HCEC 1CT (cell line): ENCODE results near the gene MESP1.
"Not testable (repeated sequence)": the region's sequence is repeated elsewhere in the genome, so short reads cannot be mapped to it uniquely, and the experiment has no call there.

Source experiments
- DNase-seq: peaks from one replicate; pipeline ENCODE4 v3.0.0-alpha.2; 2017

The MESP1 gene

GRCh38 chr15:89750560-89751542 lies at the start of gene MESP1:
Gene MESP1 (minus strand): TSS chr15:89751249. CDS start chr15:89751231, 18 bp downstream.
- DNase-seq, result peak; percentile 92

- no peak for DNase-seq
Observed at GRCh38 chr15:89799918-89800498, 49.0 kb upstream of the MESP1 start.

- DNase-seq, result no peak
Observed at GRCh38 chr15:89799011-89799911, 48.2 kb upstream of the MESP1 start.

GRCh38 chr15:89797678-89798201 lies 46.7 kb upstream of the MESP1 start:
- no peak for DNase-seq

- DNase-seq, result no peak
Observed at GRCh38 chr15:89795996-89796395, 44.9 kb upstream of the MESP1 start.

- DNase-seq, result peak; percentile 23
Observed at GRCh38 chr15:89794627-89795241, 43.7 kb upstream of the MESP1 start.

DNA sequence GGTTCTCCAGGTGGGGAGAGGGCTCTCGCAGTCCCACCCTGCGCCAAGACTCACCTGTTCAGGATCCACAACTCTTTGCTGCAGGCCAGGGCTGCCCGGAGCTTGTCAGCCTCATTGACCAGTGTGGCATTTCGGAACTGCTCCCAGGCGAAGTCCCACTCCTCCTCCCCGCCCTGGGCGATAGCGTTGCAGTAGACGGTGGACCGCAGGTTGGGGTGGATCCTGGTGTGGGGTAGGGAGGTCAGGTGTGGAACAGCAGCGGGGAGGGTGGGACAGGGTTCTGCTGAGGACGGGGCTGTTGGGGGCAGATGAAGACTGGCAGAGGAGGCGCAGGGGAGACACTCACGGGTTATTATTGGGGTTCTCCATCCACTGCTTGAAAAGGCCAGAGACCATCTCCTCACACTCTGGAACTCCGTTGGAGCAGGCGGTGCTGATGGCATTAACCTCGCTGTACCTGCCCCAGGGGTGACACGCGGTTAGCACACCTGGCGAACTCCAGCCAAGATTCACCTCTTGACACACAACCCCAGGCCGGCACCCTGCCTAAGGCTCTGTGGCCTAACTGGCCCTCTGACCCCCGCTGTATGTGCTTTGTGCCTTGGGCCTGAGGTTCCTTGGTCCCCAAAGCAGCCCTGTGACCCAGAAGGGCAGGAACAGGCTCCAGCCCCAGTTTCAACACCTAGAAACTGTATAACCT lies 41.2 kb upstream of the MESP1 start:
- no peak for DNase-seq

DNA sequence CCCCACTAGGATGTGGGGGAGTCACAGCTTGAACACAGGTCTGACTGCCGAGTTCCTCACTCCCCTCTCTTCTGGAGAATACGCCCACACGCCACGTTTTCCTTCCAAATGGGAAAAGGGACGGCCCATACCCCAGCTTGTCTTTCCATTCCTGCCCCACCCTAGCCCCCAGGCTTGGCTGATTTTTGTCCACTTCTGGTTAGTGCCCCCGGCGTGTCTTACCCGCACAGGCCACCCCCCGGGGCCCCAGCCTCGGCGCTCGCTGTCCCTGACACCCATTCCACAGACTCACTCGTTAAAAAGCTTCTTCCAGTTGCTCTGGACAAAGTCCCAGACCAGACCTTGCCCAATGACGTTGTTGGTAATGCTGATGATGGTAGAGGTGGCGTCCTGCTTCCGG lies 39.6 kb upstream of the MESP1 start:
- DNase-seq, result no peak

GRCh38 chr15:89790206-89790605 lies 39.2 kb upstream of the MESP1 start:
- DNase-seq, result no peak

GRCh38 chr15:89788585-89788984 lies 37.5 kb upstream of the MESP1 start:
- DNase-seq, result not testable (repeated sequence)

DNA sequence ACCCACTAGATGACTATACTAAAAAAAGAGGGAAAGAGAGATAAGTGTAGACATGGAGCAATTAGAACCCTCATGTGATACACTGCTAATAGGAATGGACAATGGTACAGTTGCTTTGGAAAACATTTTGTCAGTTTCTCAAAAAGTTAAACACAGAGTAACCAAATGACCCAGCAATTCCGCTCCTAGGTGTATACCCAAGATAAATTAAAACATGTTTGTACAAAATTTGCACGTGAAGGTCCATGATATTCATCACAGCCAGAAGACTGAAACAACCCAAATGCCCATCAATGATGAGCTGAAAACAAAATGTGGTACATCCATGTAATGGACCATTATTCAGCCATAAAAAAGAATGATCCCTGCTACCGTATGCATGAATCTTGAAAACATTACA lies 36.9 kb upstream of the MESP1 start:
- no peak for DNase-seq

GRCh38 chr15:89785774-89786140 lies 34.7 kb upstream of the MESP1 start:
- no peak for DNase-seq

DNA sequence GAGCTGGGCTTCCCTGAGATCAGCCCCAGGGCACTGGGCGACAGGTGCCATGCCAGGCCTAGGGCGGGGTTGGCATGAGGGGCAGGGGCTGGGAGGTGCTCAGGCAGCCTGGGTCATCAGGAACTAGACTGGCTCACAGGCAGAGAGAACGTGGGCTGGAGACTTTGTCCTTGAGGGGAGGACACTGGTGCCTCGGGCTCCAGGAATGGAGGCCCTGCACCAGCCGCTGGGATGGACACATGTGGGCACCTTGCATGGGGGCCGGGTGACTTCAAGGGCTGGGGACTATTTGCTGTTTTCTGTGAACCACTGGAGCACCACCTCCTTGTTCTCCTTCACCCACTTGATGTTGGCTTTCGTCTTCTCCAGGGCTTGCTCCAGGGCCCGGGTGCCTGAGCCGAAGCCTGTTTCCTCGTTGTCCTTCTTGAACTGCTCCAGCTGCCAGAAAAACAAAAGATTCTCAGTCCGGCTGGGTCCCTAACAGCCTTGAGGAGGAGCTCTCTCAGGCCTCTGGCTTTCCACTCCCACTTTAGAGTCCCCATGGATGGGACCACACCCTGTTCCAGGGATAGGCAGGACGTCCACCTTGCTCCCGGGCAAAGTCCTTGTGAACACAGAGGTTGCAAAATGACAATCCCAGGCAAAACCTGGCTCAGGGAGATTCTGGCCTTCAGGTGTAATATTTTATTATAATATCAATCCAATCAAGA lies 34.2 kb upstream of the MESP1 start:
- DNase-seq, result no peak

DNA sequence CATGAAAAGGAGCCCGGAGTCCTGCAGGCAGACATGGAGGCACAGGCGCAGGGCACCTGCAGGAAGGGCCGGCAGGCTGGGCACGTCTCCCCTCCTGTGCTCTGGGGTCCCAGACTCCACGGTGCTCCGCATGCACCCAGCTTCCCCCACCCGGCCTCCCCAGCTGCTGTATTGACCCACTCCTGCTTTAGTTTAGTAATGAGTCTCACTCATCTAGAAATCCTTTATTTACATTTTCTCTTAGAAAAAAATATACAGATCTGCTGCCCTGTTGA lies 33.6 kb upstream of the MESP1 start:
- no peak for DNase-seq

- DNase-seq, result no peak
Observed at GRCh38 chr15:89783861-89784685, 33.0 kb upstream of the MESP1 start.

DNA sequence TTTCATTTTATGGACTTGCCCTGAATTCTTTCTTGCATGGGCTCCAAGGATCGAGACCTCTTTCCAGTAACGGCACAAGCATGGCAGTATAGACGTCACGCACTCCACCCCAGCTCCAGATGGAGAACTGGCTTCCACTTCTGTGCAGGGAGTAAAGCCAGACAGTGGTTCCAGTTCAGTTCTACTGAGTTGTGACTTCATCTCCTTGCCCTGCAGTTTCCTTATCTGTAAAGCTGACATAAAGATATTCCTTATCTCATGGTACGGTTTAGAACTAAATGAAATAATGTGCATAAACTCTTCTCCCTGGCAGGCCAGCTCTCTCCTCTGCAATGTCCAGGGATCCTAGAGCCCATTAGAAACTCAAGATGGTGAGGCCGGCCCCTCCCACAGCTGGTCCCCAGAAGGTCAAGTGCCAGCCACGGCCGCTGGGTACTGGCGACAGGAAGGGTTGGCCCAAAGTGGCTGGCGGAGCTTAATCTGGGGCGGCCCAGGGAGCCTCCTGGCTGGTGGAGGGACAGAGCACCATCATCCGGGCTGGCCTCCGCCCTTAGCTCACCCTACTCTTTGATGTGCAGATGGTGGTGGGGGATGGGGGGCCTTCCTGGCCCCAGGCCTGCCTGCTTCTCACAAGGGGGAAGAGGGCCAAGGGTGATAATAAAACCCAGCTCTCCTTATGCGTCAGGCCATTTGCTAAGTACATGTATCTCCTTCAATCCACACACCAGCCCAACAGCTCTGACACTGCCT lies 32.2 kb upstream of the MESP1 start:
- no peak for DNase-seq

DNA sequence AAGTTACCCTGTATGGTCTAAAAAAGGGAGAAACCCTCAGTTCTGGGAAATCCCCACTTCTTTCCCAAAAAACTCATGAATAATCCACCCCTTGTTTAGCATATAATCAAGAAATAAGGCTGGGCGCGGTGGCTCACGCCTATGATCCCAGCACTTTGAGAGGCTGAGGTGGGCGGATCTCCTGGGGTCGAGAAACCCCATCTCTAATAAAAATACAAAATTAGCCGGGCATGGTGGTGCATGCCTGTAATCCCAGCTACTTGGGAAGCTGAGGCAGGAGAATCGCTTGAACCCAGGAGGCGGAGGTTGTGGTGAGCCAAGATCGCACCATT lies 31.5 kb upstream of the MESP1 start:
- not testable (repeated sequence) for DNase-seq

GRCh38 chr15:89781891-89782618 lies 31.0 kb upstream of the MESP1 start:
- peak; percentile 41 for DNase-seq

- DNase-seq, result no peak
Observed at GRCh38 chr15:89781055-89781454, 30.0 kb upstream of the MESP1 start.
